Measurements from ENCODE around the gene POLR2C. TPM values are rescaled to one million over a fixed set of nuclear protein-coding genes. Genes with fewer than 3 reads are reported as not detected.

Gene POLR2C
- total and polyA plus RNA-seq, 2 of the 13 experiments (the other 11 are each of a cell fraction or from before 2014, with no cell fraction given): 104 to 216 TPM

- no peak; the same call in 1 of the 2 replicates for TF ChIP-seq ZNF331 (CRISPR knock-in tag; IDR thresholded peaks at IDR 0.05)
- TF ChIP-seq TBX3 (IDR thresholded peaks at IDR 0.05; ENCODE audit: borderline replicate concordance): 0 out of 2 replicates have a peak, but pooled peaks have one; percentile 18
- peak; percentile 82; the same call in 1 of the 2 replicates for TF ChIP-seq SMAD1 (CRISPR knock-in tag; IDR thresholded peaks at IDR 0.05; ENCODE audit: borderline replicate concordance, low read depth)
- no peak for TF ChIP-seq ZNF570 (CRISPR knock-in tag; IDR thresholded peaks at IDR 0.05; ENCODE audit: borderline replicate concordance)
- TF ChIP-seq ZNF567 (CRISPR knock-in tag; IDR thresholded peaks at IDR 0.05; ENCODE audit: borderline replicate concordance): peak; percentile 59; the same call in 1 of the 2 replicates
- TF ChIP-seq ZNF547 (CRISPR knock-in tag; IDR thresholded peaks at IDR 0.05): 0 out of 2 replicates have a peak, but pooled peaks have one; percentile 21
- TF ChIP-seq ZFP1 (CRISPR knock-in tag; IDR thresholded peaks at IDR 0.05): no peak
- TF ChIP-seq SOX13 (IDR thresholded peaks at IDR 0.05): no peak
- peak in 1 of 2 experiments; percentile 54; a peak in 1 of 4 replicates for TF ChIP-seq SOX13 (CRISPR knock-in tag; conservative IDR thresholded peaks at IDR 0.05 in 1 of 2, IDR thresholded peaks at IDR 0.05 in 1 of 2)
- TF ChIP-seq, protein P1, sequence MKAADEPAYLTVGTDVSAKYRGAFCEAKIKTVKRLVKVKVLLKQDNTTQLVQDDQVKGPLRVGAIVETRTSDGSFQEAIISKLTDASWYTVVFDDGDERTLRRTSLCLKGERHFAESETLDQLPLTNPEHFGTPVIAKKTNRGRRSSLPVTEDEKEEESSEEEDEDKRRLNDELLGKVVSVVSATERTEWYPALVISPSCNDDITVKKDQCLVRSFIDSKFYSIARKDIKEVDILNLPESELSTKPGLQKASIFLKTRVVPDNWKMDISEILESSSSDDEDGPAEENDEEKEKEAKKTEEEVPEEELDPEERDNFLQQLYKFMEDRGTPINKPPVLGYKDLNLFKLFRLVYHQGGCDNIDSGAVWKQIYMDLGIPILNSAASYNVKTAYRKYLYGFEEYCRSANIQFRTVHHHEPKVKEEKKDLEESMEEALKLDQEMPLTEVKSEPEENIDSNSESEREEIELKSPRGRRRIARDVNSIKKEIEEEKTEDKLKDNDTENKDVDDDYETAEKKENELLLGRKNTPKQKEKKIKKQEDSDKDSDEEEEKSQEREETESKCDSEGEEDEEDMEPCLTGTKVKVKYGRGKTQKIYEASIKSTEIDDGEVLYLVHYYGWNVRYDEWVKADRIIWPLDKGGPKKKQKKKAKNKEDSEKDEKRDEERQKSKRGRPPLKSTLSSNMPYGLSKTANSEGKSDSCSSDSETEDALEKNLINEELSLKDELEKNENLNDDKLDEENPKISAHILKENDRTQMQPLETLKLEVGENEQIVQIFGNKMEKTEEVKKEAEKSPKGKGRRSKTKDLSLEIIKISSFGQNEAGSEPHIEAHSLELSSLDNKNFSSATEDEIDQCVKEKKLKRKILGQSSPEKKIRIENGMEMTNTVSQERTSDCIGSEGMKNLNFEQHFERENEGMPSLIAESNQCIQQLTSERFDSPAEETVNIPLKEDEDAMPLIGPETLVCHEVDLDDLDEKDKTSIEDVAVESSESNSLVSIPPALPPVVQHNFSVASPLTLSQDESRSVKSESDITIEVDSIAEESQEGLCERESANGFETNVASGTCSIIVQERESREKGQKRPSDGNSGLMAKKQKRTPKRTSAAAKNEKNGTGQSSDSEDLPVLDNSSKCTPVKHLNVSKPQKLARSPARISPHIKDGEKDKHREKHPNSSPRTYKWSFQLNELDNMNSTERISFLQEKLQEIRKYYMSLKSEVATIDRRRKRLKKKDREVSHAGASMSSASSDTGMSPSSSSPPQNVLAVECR (CRISPR knock-in tag; IDR thresholded peaks at IDR 0.05; ENCODE audit: borderline replicate concordance): peak; percentile 71; the same call in 1 of the 2 replicates
- no peak for TF ChIP-seq CENPT (CRISPR knock-in tag; IDR thresholded peaks at IDR 0.05; ENCODE audit: low read depth)
- TF ChIP-seq ZNF619 (CRISPR knock-in tag; IDR thresholded peaks at IDR 0.05): peak; percentile 37
- TF ChIP-seq RFX5 (IDR thresholded peaks at IDR 0.05; ENCODE audit: low read depth, low read length): no peak
- TF ChIP-seq, protein P2, sequence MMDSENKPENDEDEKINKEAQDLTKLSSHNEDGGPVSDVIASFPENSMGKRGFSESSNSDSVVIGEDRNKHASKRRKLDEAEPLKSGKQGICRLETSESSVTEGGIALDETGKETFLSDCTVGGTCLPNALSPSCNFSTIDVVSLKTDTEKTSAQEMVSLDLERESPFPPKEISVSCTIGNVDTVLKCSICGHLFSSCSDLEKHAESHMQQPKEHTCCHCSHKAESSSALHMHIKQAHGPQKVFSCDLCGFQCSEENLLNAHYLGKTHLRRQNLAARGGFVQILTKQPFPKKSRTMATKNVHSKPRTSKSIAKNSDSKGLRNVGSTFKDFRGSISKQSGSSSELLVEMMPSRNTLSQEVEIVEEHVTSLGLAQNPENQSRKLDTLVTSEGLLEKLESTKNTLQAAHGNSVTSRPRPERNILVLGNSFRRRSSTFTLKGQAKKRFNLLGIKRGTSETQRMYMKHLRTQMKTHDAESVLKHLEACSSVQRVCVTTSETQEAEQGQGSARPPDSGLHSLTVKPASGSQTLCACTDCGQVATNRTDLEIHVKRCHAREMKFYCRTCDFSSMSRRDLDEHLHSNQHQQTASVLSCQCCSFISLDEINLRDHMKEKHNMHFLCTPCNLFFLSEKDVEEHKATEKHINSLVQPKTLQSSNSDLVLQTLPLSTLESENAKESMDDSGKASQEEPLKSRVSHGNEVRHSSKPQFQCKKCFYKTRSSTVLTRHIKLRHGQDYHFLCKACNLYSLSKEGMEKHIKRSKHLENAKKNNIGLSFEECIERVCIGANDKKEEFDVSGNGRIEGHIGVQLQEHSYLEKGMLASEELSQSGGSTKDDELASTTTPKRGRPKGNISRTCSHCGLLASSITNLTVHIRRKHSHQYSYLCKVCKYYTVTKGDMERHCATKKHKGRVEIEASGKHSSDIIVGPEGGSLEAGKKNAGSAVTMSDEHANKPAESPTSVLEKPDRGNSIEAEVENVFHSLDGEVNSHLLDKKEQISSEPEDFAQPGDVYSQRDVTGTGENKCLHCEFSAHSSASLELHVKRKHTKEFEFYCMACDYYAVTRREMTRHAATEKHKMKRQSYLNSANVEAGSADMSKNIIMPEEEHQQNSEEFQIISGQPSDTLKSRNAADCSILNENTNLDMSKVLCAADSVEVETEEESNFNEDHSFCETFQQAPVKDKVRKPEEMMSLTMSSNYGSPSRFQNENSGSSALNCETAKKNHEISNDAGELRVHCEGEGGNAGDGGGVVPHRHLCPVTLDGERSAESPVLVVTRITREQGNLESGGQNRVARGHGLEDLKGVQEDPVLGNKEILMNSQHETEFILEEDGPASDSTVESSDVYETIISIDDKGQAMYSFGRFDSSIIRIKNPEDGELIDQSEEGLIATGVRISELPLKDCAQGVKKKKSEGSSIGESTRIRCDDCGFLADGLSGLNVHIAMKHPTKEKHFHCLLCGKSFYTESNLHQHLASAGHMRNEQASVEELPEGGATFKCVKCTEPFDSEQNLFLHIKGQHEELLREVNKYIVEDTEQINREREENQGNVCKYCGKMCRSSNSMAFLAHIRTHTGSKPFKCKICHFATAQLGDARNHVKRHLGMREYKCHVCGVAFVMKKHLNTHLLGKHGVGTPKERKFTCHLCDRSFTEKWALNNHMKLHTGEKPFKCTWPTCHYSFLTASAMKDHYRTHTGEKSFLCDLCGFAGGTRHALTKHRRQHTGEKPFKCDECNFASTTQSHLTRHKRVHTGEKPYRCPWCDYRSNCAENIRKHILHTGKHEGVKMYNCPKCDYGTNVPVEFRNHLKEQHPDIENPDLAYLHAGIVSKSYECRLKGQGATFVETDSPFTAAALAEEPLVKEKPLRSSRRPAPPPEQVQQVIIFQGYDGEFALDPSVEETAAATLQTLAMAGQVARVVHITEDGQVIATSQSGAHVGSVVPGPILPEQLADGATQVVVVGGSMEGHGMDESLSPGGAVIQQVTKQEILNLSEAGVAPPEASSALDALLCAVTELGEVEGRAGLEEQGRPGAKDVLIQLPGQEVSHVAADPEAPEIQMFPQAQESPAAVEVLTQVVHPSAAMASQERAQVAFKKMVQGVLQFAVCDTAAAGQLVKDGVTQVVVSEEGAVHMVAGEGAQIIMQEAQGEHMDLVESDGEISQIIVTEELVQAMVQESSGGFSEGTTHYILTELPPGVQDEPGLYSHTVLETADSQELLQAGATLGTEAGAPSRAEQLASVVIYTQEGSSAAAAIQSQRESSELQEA (CRISPR knock-in tag; IDR thresholded peaks at IDR 0.05; ENCODE audit: not compliant biosample characterization): no peak
Observed at GRCh38 chr16:57479976-57480753, 17.7 kb downstream of the POLR2C start (continued).
